WTC11 (cell line): Measurements from ENCODE around the gene MRPL34. TPM values are rescaled to one million over a fixed set of nuclear protein-coding genes. Genes with fewer than 3 reads are reported as not detected.
A peak's percentile ranks its signal among the peaks of the same experiment; 100 is the strongest.

Source experiments
- ATAC-seq: fragments of 200-7000 bp; cut with Tn5 transposase; 2 replicates; pipeline ENCODE4 v1.10.0; 2021; ENCODE audit warnings: mild to moderate bottlenecking, moderate library complexity
- CTCF ChIA-PET: fragments of 300-600 bp; sonication (Branson Sonifier 250); formaldehyde crosslinking; loops from one replicate; lab custom pipeline; 2021; ENCODE audit warnings: antibody characterized with exemption; lab: Charles Lee
- POLR2A ChIA-PET: fragments of 350-600 bp; sonication (Branson Sonifier 250); formaldehyde crosslinking; loops from one replicate; lab custom pipeline; 2021; ENCODE audit warnings: antibody characterized with exemption; lab: Charles Lee
- DNase-seq: peaks from one replicate; pipeline ENCODE4 v3.0.0; 2021; ENCODE audit warnings: low spot score
- H3K27ac Mint-ChIP-seq: 2 replicates; pipeline ENCODE4 v1.8.0; 2021; ENCODE audit warnings: mixed read lengths
- H3K27me3 Mint-ChIP-seq: 2 replicates; pipeline ENCODE4 v1.8.0; 2021; ENCODE audit warnings: low read depth, mild to moderate bottlenecking, moderate library complexity, mixed read lengths
- H3K36me3 Mint-ChIP-seq: 2 replicates; pipeline ENCODE4 v1.8.0; 2021; ENCODE audit warnings: mixed read lengths
- H3K4me1 Mint-ChIP-seq: 2 replicates; pipeline ENCODE4 v1.8.0; 2022; ENCODE audit warnings: mixed read lengths
- H3K4me3 Mint-ChIP-seq: 2 replicates; pipeline ENCODE4 v1.8.0; 2021; ENCODE audit warnings: mild to moderate bottlenecking, moderate library complexity, mixed read lengths
- H3K9me3 Mint-ChIP-seq: 2 replicates; pipeline ENCODE4 v1.8.0; 2021; ENCODE audit warnings: mixed read lengths
- AR ChIP-seq: fragments of 250-450 bp; sonication (Bioruptor Pico); IDR thresholded peaks from 2 replicates; pipeline ENCODE4 v1.9.0; 2021; ENCODE audit warnings: mild to moderate bottlenecking
- CREB1 ChIP-seq: sonication (generic); formaldehyde crosslinking; IDR thresholded peaks from 2 replicates; pipeline ENCODE4 v1.8.0; 2023; ENCODE audit warnings: mild to moderate bottlenecking, missing genetic modification reagents
- E2F1 ChIP-seq: sonication (generic); formaldehyde crosslinking; IDR thresholded peaks from 2 replicates; pipeline ENCODE4 v1.8.0; 2022; ENCODE audit warnings: mild to moderate bottlenecking, missing genetic modification reagents
- E2F4 ChIP-seq: sonication (generic); formaldehyde crosslinking; IDR thresholded peaks from 2 replicates; pipeline ENCODE4 v1.8.1; 2022; ENCODE audit warnings: low read depth, mild to moderate bottlenecking, moderate library complexity, missing genetic modification reagents, borderline replicate concordance
- FOXJ3 ChIP-seq: sonication (generic); formaldehyde crosslinking; IDR thresholded peaks from 2 replicates; pipeline ENCODE4 v1.9.0; 2021; ENCODE audit warnings: missing genetic modification reagents, mild to moderate bottlenecking, borderline replicate concordance
- HMGA2 ChIP-seq: fragments of 250-450 bp; sonication (Bioruptor Pico); IDR thresholded peaks from 2 replicates; pipeline ENCODE4 v1.4.0; 2021; ENCODE audit warnings: mild to moderate bottlenecking, moderate library complexity
- HMGXB4 ChIP-seq: sonication (generic); formaldehyde crosslinking; IDR thresholded peaks from 2 replicates; pipeline ENCODE4 v1.8.1; 2023; ENCODE audit warnings: mild to moderate bottlenecking, moderate library complexity, missing genetic modification reagents
- JAZF1 ChIP-seq: fragments of 250-450 bp; sonication (Bioruptor Pico); IDR thresholded peaks from 2 replicates; pipeline ENCODE4 v1.9.0; 2021; ENCODE audit warnings: moderate library complexity, mild to moderate bottlenecking, inconsistent platforms
- JUN ChIP-seq: sonication (generic); formaldehyde crosslinking; IDR thresholded peaks from 2 replicates; pipeline ENCODE4 v1.8.0; 2023; ENCODE audit warnings: mild to moderate bottlenecking, missing genetic modification reagents
- KAT7 ChIP-seq: sonication (generic); formaldehyde crosslinking; IDR thresholded peaks from 2 replicates; pipeline ENCODE4 v1.8.1; 2023; ENCODE audit warnings: missing genetic modification reagents, mild to moderate bottlenecking, borderline replicate concordance
- MAX ChIP-seq: sonication (generic); formaldehyde crosslinking; IDR thresholded peaks from 2 replicates; pipeline ENCODE4 v1.8.0; 2022; ENCODE audit warnings: mild to moderate bottlenecking, missing genetic modification reagents
- MLX ChIP-seq: sonication (generic); formaldehyde crosslinking; IDR thresholded peaks from 2 replicates; pipeline ENCODE4 v1.8.1; 2023; ENCODE audit warnings: mild to moderate bottlenecking, missing genetic modification reagents, moderate library complexity
- NFE2L1 ChIP-seq: sonication (generic); formaldehyde crosslinking; IDR thresholded peaks from 2 replicates; pipeline ENCODE4 v1.8.1; 2023; ENCODE audit warnings: missing genetic modification reagents
- NR1H2 ChIP-seq: sonication (generic); formaldehyde crosslinking; IDR thresholded peaks from 2 replicates; pipeline ENCODE4 v1.9.0; 2021; ENCODE audit warnings: mild to moderate bottlenecking, moderate library complexity, missing genetic modification reagents
- NR2C2 ChIP-seq: sonication (generic); formaldehyde crosslinking; IDR thresholded peaks from 2 replicates; pipeline ENCODE4 v1.8.0; 2022; ENCODE audit warnings: mild to moderate bottlenecking, missing genetic modification reagents
- PRRX2 ChIP-seq: fragments of 250-450 bp; sonication (Bioruptor Pico); IDR thresholded peaks from 2 replicates; pipeline ENCODE4 v1.8.0; 2021; ENCODE audit warnings: mild to moderate bottlenecking
- SMAD3 ChIP-seq: sonication (generic); formaldehyde crosslinking; IDR thresholded peaks from 2 replicates; pipeline ENCODE4 v1.8.0; 2022; ENCODE audit warnings: missing genetic modification reagents, mild to moderate bottlenecking, borderline replicate concordance
- SP1 ChIP-seq: sonication (generic); formaldehyde crosslinking; conservative IDR thresholded peaks from 2 replicates; pipeline ENCODE4 v1.8.1; 2022; ENCODE audit warnings: missing genetic modification reagents
- TP53 ChIP-seq: sonication (generic); formaldehyde crosslinking; IDR thresholded peaks from 2 replicates; pipeline ENCODE4 v1.8.1; 2023; ENCODE audit warnings: mild to moderate bottlenecking, missing genetic modification reagents
- ZNF138 ChIP-seq: sonication (generic); formaldehyde crosslinking; conservative IDR thresholded peaks from 2 replicates; pipeline ENCODE4 v1.8.1; 2022; ENCODE audit warnings: mild to moderate bottlenecking, moderate library complexity, missing genetic modification reagents
- ZNF232 ChIP-seq: sonication (generic); formaldehyde crosslinking; IDR thresholded peaks from 2 replicates; pipeline ENCODE4 v1.8.0; 2022; ENCODE audit warnings: mild to moderate bottlenecking, missing genetic modification reagents
- ZNF423 ChIP-seq: fragments of 250-450 bp; sonication (Bioruptor Pico); IDR thresholded peaks from 2 replicates; pipeline ENCODE4 v2.1.2; 2022; ENCODE audit warnings: mild to moderate bottlenecking, moderate library complexity
- ZNF425 ChIP-seq: fragments of 250-450 bp; sonication (Bioruptor Pico); conservative IDR thresholded peaks from 2 replicates; pipeline ENCODE4 v1.9.0; 2021; ENCODE audit warnings: mild to moderate bottlenecking
- total RNA-seq: library from RNA; stranded (reverse); gene quantifications from 3 replicates; pipeline ENCODE4 v1.2.3, GENCODE V29; 2021

The MRPL34 gene
- total RNA-seq, 1 experiment from 2014 or later = 130 TPM

GRCh38 chr19:17336872-17337674 is 31.4 kb downstream of the MRPL34 start, which contains the start of gene GTPBP3 (continued):
- TF ChIP-seq MLX (CRISPR knock-in tag) (no peak), CREB1 (CRISPR knock-in tag) (no peak; the same call in 1 of the 2 replicates), ZNF423 (no peak), E2F1 (no peak), ZNF232 (CRISPR knock-in tag) (no peak), SP1 (CRISPR knock-in tag) (peak; percentile 100), TP53 (CRISPR knock-in tag) (no peak), JAZF1 (no peak), E2F4 (no peak), ZNF138 (CRISPR knock-in tag) (no peak), NR1H2 (CRISPR knock-in tag) (no peak)

- peaks cover 7% of the 10 kb centered on the region for H3K36me3 Mint-ChIP-seq
- peaks cover 1% of the 10 kb centered on the region for H3K9me3 Mint-ChIP-seq
- DNase-seq = peak; percentile 48
- POLR2A ChIA-PET = interaction anchor here (0.6 to 1.0 kb wide), 2 partner anchors 32 to 1450 kb away, joined by 3 to 10 read pairs; partner anchors contain the start of gene MRPL34
- peak overlapping the region; percentile 70; the same call in 1 of the 2 replicates for H3K27ac Mint-ChIP-seq
- CTCF ChIA-PET = interaction anchor here (0.5 to 3.0 kb wide), 4 partner anchors 10 to 169 kb away, joined by 3 to 11 read pairs (median 6); no protein-coding TSS in a partner anchor
- peaks cover 42% of the 10 kb centered on the region for H3K4me1 Mint-ChIP-seq
- no peak for ATAC-seq
- peaks cover under 1% of the 10 kb centered on the region; the same call in 1 of the 2 replicates for H3K27me3 Mint-ChIP-seq
- H3K4me3 Mint-ChIP-seq = peak overlapping the region; percentile 99
- no peak for TF ChIP-seq MAX (CRISPR knock-in tag)
- no peak for TF ChIP-seq SMAD3 (CRISPR knock-in tag)
- no peak for TF ChIP-seq PRRX2
- TF ChIP-seq JUN (CRISPR knock-in tag) = no peak
- no peak for TF ChIP-seq KAT7 (CRISPR knock-in tag)
- TF ChIP-seq FOXJ3 (CRISPR knock-in tag) = no peak
- no peak for TF ChIP-seq ZNF425
- no peak for TF ChIP-seq CREB1 (CRISPR knock-in tag)
- no peak for TF ChIP-seq ZNF423
- no peak for TF ChIP-seq AR (CRISPR knock-in tag)
- peak; percentile 39; the same call in 1 of the 2 replicates for TF ChIP-seq HMGXB4
- TF ChIP-seq MLX (CRISPR knock-in tag) = 0 out of 2 replicates have a peak, but pooled peaks have one; percentile 72
- TF ChIP-seq NFE2L1 (CRISPR knock-in tag) = peak; percentile 18; the same call in 1 of the 2 replicates
- TF ChIP-seq HMGA2 (CRISPR knock-in tag) = no peak
- TF ChIP-seq NR2C2 (CRISPR knock-in tag) = no peak
Measured at GRCh38 chr19:17337675-17338432, 32.2 kb downstream of the MRPL34 start.
